Measurements from ENCODE around the gene NGDN. TPM values are rescaled to one million over a fixed set of nuclear protein-coding genes. Genes with fewer than 3 reads are reported as not detected.

Gene NGDN
- total RNA-seq, 1 experiment from 2014 or later: 24.7 TPM

GRCh38 chr14:23446291-23446851 lies 23.1 kb upstream of the NGDN start:
- H3K4me1 ChIP-seq (ENCODE audit: control insufficient read depth, insufficient read depth, low read length): no peaks in the 10 kb centered on the region
- POLR2A ChIA-PET: no interaction called here
- H3K4me3 ChIP-seq (ENCODE audit: low read depth in 2 of 2, low read length in 2 of 2): no peak overlapping the region
- H3K27me3 ChIP-seq (ENCODE audit: control insufficient read depth, insufficient read depth, low read length): peaks cover 2% of the 10 kb centered on the region
- no peak overlapping the region for H3K27ac ChIP-seq (ENCODE audit: low read length)
- no peak for TF ChIP-seq POLR2AphosphoS5 (IDR thresholded peaks at IDR 0.05; ENCODE audit: low read depth, low read length)
- TF ChIP-seq REST (IDR thresholded peaks at IDR 0.05; ENCODE audit: insufficient read depth in 1 of 2, low read depth in 2 of 2, low read length in 1 of 2): no peak
- no peak for TF ChIP-seq SIN3A (IDR thresholded peaks at IDR 0.05; ENCODE audit: borderline replicate concordance, insufficient read depth, low read depth, low read length)
- TF ChIP-seq CTCF (IDR thresholded peaks at IDR 0.05): no peak
- no peak for TF ChIP-seq TCF7L2 (IDR thresholded peaks at IDR 0.05; ENCODE audit: low read depth, low read length)
- in situ Hi-C loops (cut with HindIII; ENCODE audit: low pct_unique_long_range_greater_than_20kb, low sequenced_read_pairs) (no loop called here), intact Hi-C loops (cut with micrococcal nuclease; ENCODE audit: unreplicated experiment) (loop anchor here (10.0 kb wide), 1 partner anchor 122 kb away; the partner anchor contains the start of gene PABPN1)
- H3K36me3 ChIP-seq (ENCODE audit: control insufficient read depth, insufficient read depth, low read length): no peaks in the 10 kb centered on the region
- no peaks in the 10 kb centered on the region for H3K9me3 ChIP-seq (ENCODE audit: control insufficient read depth, insufficient read depth, low read depth, low read length)
- BruUV-seq (replicated peaks): no TSS peak
- DNase-seq (ENCODE audit: low read depth, low spot score) (no peak), ATAC-seq (no peak)
- CTCF ChIA-PET: no interaction called here

- in situ Hi-C loops (cut with HindIII; ENCODE audit: low pct_unique_long_range_greater_than_20kb, low sequenced_read_pairs): no loop called here
- H3K4me3 ChIP-seq (ENCODE audit: low read depth in 2 of 2, low read length in 2 of 2): no peak overlapping the region
- peaks cover 2% of the 10 kb centered on the region for H3K27me3 ChIP-seq (ENCODE audit: control insufficient read depth, insufficient read depth, low read length)
- intact Hi-C loops (cut with micrococcal nuclease; ENCODE audit: unreplicated experiment): loop anchor here (10.0 kb wide), 1 partner anchor 123 kb away; the partner anchor contains the start of gene PABPN1
- POLR2A ChIA-PET: no interaction called here
- H3K36me3 ChIP-seq (ENCODE audit: control insufficient read depth, insufficient read depth, low read length): no peaks in the 10 kb centered on the region
- H3K27ac ChIP-seq (ENCODE audit: low read length): no peak overlapping the region
- no TSS peak for BruUV-seq (replicated peaks)
- ATAC-seq: no peak
- no peak for TF ChIP-seq POLR2AphosphoS5 (IDR thresholded peaks at IDR 0.05; ENCODE audit: low read depth, low read length)
- no peak for TF ChIP-seq SIN3A (IDR thresholded peaks at IDR 0.05; ENCODE audit: borderline replicate concordance, insufficient read depth, low read depth, low read length)
- no peak for TF ChIP-seq CTCF (IDR thresholded peaks at IDR 0.05)
- no peak for TF ChIP-seq TCF7L2 (IDR thresholded peaks at IDR 0.05; ENCODE audit: low read depth, low read length)
- TF ChIP-seq REST (IDR thresholded peaks at IDR 0.05; ENCODE audit: insufficient read depth in 1 of 2, low read depth in 2 of 2, low read length in 1 of 2): no peak
- DNase-seq (ENCODE audit: low read depth, low spot score): no peak
- H3K4me1 ChIP-seq (ENCODE audit: control insufficient read depth, insufficient read depth, low read length): no peaks in the 10 kb centered on the region
- CTCF ChIA-PET: no interaction called here
- no peaks in the 10 kb centered on the region for H3K9me3 ChIP-seq (ENCODE audit: control insufficient read depth, insufficient read depth, low read depth, low read length)
Observed at GRCh38 chr14:23447361-23448350, 21.8 kb upstream of the NGDN start.

All from Panc1 (cell line).